Mesenteric fat pad (tissue), 1 donor: Measurements from ENCODE around the gene PPP1R1A. TPM values are rescaled to one million over a fixed set of nuclear protein-coding genes. Genes with fewer than 3 reads are reported as not detected.

ENCODE experiments used
- DNase-seq: peaks from one replicate; pipeline ENCODE4 v3.0.0-alpha.2; 2020; ENCODE audit warnings: low spot score
- total RNA-seq: library from RNA; stranded (reverse); fragmentation: NEBNext Ultra II Directional; extraction: Animal tissue kit (Norgen Biotek cat#: 25700); gene quantifications from one replicate; pipeline ENCODE4 v1.2.1, GENCODE V29; 2021
- donor health status: DM: yes; HTN: yes; CAD: no.

The PPP1R1A gene
- total RNA-seq, 1 donor from 2014 or later = 184 TPM

GRCh38 chr12:54535474-54535873 lies 53.0 kb downstream of the PPP1R1A start:
- DNase-seq = no peak

GRCh38 chr12:54529581-54529980 lies 58.9 kb downstream of the PPP1R1A start:
- no peak for DNase-seq

Other genes with a start within 250 kb of the PPP1R1A start
- 2.3 TPM for gene GPR84, start 224.2 kb downstream of the PPP1R1A start, total RNA-seq
- 31.9 TPM for gene ZNF385A, start 203.9 kb downstream of the PPP1R1A start, total RNA-seq
- gene ITGA5, start 169.4 kb downstream of the PPP1R1A start, total RNA-seq = 125 TPM
- 0.42 TPM for gene GTSF1, start 115.1 kb downstream of the PPP1R1A start, total RNA-seq
- gene NCKAP1L, start 90.9 kb downstream of the PPP1R1A start, total RNA-seq = 60.5 TPM
- gene PDE1B, start 39.1 kb downstream of the PPP1R1A start, total RNA-seq = 56.2 TPM
- not detected for gene LACRT, start 46.2 kb upstream of the PPP1R1A start, total RNA-seq
- gene DCD, start 59.7 kb upstream of the PPP1R1A start, total RNA-seq = not detected